ENCODE measurements around the gene SLC16A10. TPM values are rescaled to one million over a fixed set of nuclear protein-coding genes. Genes with fewer than 3 reads are reported as not detected.

The SLC16A10 gene
- total and polyA plus RNA-seq, 2 of the 8 experiments (the other 6 are each of a cell fraction or from before 2014, with no cell fraction given): 18.6 to 23.2 TPM

DNA sequence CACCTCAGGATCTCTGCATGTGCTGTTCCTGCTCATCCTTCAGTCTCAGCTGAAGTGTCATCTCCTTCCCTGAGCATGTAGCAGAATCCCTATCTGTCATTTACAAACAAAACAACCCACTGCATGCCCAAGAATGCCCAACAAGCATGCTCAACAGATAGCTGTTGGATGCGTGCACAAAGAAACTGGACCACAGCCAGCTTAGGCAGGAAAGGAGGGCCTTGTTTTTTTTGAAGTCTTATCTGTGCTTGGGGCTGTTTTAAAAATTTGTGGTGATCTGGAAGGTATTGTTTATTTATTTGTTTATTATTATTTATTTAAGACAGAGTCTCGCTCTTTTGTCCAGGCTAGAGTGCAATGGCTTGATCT, 18.5 kb upstream of the SLC16A10 start:
- Histone ChIP-seq H3K27ac (ENCODE audit: low read depth, low read length) (no peak overlapping the region), H4K20me1 (replicated peaks in 1 of 2; ENCODE audit: control insufficient read depth in 1 of 2, insufficient read depth in 2 of 2, low read length in 2 of 2) (no peaks in the 10 kb centered on the region), H3K14ac (ENCODE audit: insufficient read length) (no peak overlapping the region), H3K79me1 (ENCODE audit: low read depth, low read length) (no peaks in the 10 kb centered on the region), H3K4ac (replicated peaks; ENCODE audit: insufficient read length, low read depth, low read length) (no peak overlapping the region), H3K79me2 (ENCODE audit: control insufficient read depth in 1 of 2, insufficient read depth in 2 of 2, low read length in 2 of 2) (no peaks in the 10 kb centered on the region), H2BK12ac (ENCODE audit: low read depth, low read length) (no peak overlapping the region), H3K4me1 (replicated peaks in 1 of 4; ENCODE audit: control insufficient read depth in 3 of 4, insufficient read depth in 4 of 4, low read length in 3 of 4) (no peaks in the 10 kb centered on the region), H4K8ac (ENCODE audit: extremely low read depth, insufficient read depth, low read length) (no peak overlapping the region), H3K4me2 (ENCODE audit: insufficient read depth in 1 of 2, low read depth in 2 of 2, low read length in 2 of 2) (no peak overlapping the region), H4K5ac (ENCODE audit: insufficient read length, low read depth, low read length) (no peak overlapping the region), H3K9me3 (ENCODE audit: insufficient read depth in 2 of 2, low read depth in 1 of 2, low read length in 1 of 2) (no peaks in the 10 kb centered on the region), H3K36me3 (ENCODE audit: control insufficient read depth in 2 of 4, insufficient read depth in 4 of 4, low read length in 3 of 4) (no peaks in the 10 kb centered on the region), H2BK5ac (ENCODE audit: low read depth, low read length) (no peak overlapping the region), H3K23ac (ENCODE audit: insufficient read length) (no peak overlapping the region), H2BK120ac (replicated peaks; ENCODE audit: low read depth, low read length) (no peak overlapping the region), H3K4me3 (ENCODE audit: extremely low read depth in 1 of 4, insufficient read depth in 2 of 4, low read depth in 3 of 4, low read length in 4 of 4) (no peak overlapping the region), H3K27me3 (replicated peaks in 1 of 4; ENCODE audit: control insufficient read depth in 3 of 4, extremely low read depth in 1 of 4, insufficient read depth in 3 of 4, low read length in 3 of 4) (no peaks in the 10 kb centered on the region), H2BK20ac (ENCODE audit: low read length) (no peak overlapping the region), H2BK15ac (ENCODE audit: low read length) (no peak overlapping the region), H4K91ac (replicated peaks; ENCODE audit: insufficient read length, low read length) (no peak overlapping the region), H3K56ac (replicated peaks; ENCODE audit: insufficient read length, low read depth, low read length) (no peak overlapping the region), H3K23me2 (ENCODE audit: low read depth, low read length) (no peaks in the 10 kb centered on the region), H2AK5ac (ENCODE audit: low read depth, low read length) (no peak overlapping the region), H3K18ac (ENCODE audit: extremely low read depth, low read length) (no peak overlapping the region), H2AFZ (ENCODE audit: low read length) (no peak overlapping the region), H3K9ac (replicated peaks in 1 of 4; ENCODE audit: extremely low read depth in 1 of 4, low read depth in 3 of 4, low read length in 3 of 4) (no peak overlapping the region)
- TF ChIP-seq SIRT6 (IDR thresholded peaks at IDR 0.05; ENCODE audit: low read length): no peak
- no peak for TF ChIP-seq NRF1 (IDR thresholded peaks at IDR 0.05; ENCODE audit: low read depth, low read length)
- WGBS, 2 experiments (ENCODE audit: extremely low coverage in 1 of 2, insufficient coverage in 1 of 2, insufficient read length in 1 of 2, insufficient replicate concordance in 2 of 2, low coverage in 1 of 2, low lambda C conversion rate in 2 of 2, missing lambda C conversion rate in 1 of 2): 87% methylated on average over 2 of the region's 2 CpGs; no CpG with 5 or more reads in 1 of the 2 experiments
- FAIRE-seq (no peak), DNase-seq (ENCODE audit: low read depth in 1 of 2, low spot score in 2 of 2) (no peak)
- CTCF ChIA-PET (ENCODE audit: partially characterized antibody): interaction anchor here (1.4 to 3.8 kb wide), 2 partner anchors 11 to 141 kb away, joined by 5 to 31 read pairs; no protein-coding TSS in a partner anchor
- POLR2A ChIA-PET (ENCODE audit: partially characterized antibody): interaction anchor here (0.6 to 1.6 kb wide), 4 partner anchors 20 to 47 kb away, joined by 3 read pairs; no protein-coding TSS in a partner anchor
